HG03108 (cell line): ENCODE measurements around the gene SSBP3.

Experiments
- ATAC-seq: cut with Tn5 transposase; IDR thresholded peaks from one replicate; pipeline ENCODE4 v1.9.1; 2021; ENCODE audit warnings: moderate library complexity; ENCODE audit not compliant: unreplicated experiment

The SSBP3 gene

GRCh38 chr1:54375298-54375697 is 30.9 kb downstream of the SSBP3 start:
- ATAC-seq = no peak

DNA sequence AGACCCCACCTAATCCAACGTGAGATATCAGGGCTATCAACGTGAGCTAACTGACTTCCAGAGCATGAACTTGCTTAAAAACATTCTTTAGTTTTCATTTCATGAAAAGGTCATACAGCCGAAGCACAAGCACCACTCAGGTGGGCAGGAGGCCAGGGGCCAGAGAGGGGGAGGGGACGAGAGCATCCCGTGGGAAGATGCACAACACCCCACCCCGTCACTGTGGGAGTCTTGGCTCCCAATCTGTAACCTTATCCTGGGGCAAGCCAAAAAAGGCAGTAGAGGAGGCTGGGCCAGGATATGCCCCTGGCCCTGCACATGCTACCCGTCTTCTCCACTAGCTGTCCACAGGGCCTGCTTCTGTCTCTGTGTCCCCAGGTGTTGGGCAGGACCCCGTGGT is 31.4 kb downstream of the SSBP3 start:
- ATAC-seq = no peak

DNA sequence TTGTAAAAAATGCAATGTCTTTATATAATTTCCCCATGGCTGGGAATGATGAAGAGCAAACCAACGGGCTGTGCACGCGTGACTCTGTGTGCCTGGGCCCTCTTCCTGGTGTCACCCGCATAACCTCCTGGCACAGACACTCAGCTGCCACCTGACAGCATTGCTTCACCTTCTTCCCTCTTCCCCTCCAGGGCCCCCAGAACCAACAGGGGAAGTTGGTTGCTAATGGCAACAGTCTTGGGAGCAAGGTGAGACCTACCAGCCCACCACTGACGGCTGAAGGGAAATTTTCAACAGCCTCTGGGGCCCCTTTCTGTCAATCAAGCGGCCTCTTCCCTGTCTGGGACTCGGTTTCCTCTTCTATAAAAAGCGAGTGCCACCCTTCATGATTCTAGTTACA is 33.2 kb downstream of the SSBP3 start:
- no peak for ATAC-seq

DNA sequence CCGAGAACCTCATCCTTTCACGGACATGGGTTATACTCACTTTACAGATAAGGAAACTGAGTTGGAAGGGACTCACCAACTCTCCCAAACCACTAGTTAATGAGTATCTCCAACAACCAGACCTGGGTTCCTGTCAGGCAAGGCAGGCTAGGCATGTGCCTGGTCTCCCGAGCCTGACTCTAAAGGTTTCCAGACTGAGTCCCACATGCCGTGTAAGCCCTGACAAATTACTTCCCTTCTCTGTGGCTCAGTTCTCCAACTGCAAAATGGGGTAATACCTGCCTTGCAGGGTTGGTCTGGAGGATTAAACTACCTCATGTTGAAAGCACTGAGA is 34.3 kb downstream of the SSBP3 start:
- no peak for ATAC-seq

- ATAC-seq = no peak
Measured at GRCh38 chr1:54371038-54371941, 34.9 kb downstream of the SSBP3 start.

DNA sequence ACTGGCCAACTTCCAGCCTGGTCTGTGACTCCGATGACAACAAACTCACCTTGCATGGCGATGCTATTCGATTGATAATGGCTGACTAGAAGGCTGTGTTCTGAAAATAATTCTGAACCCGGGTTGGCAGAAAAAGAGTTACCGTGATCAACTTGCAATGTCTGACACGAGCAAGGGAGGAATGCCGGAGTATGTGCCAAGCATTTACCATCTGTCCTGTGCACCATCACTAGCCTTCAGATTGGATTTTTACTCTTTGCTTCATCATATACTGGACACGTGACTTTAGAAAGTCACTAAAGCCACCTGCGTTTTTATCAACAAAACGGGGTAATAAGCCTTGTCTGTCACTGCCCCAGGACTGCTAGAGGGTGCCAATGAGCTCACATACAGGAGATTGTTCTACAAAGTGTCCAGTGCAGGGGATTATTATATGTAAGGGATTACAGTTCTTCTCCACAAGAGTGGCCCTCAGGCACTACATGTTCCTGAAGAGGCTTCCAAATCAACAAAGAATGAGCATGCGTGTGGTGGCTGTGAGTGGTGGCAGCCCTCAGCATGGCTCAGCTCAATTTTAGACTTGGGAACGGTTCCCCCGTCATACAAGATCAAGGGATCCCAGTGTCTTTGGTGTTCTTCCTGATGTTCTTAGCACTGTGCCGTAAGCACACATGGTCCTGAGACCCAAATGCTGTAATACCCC is 35.8 kb downstream of the SSBP3 start:
- no peak for ATAC-seq

- ATAC-seq = no peak
Measured at GRCh38 chr1:54367613-54368012, 38.6 kb downstream of the SSBP3 start.

DNA sequence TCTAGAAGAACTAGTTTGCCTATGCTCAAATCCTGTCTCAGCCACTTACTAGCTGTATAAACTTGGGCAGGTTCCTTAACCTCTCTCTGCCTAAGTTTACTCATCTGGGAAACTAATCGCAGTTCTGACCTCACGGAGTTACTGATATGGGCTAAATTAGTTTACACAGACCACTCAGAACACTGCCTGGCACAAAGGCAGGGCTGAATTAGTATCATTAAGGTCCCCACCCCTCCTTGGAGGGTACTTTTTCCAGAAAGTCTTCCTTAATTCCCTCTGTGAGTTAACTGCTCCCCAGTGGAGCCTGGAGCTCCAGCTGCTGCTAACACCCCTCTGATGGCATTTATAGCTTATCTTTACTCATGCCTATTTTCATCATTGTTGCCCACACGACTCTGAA is 40.3 kb downstream of the SSBP3 start:
- no peak for ATAC-seq

- ATAC-seq = no peak
Measured at GRCh38 chr1:54365398-54365797, 40.8 kb downstream of the SSBP3 start.

DNA sequence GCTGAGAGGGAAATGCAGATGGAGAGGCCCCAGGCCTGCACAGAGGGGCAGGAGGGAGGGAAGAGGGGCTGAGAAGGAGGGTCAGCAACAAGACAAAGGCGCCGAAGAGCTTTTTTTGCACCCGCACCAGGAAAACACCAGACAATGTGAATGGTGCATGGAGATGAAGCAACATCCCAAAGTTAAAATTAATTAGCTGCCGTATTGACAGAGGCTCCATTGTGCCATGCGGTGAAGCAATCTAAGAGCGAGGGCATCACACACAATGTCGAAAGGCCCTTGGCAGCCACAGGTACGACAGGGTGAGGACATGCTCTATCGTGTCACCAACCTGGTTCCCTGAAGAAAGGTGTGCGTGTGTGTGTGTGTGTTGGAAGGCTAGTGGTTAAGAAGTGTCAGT is 41.2 kb downstream of the SSBP3 start:
- ATAC-seq = no peak

DNA sequence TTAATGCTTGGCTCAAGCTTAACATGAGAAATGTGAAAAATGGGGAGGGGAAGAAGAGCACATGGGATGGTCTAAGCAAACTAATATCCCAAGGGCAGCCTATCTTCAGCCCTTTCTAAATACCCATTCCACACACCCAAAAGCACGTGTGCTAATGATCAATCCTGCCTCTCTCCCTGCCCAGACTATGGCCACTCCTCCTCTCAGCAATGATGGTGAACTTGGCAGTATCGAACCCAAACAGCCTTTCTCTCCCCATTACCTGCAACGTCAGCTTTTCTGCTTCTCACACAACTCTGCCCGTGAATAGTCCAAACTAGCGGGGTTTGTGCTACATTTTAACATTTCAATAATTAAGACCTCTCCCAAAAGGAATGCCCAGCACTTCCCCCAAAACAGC is 41.6 kb downstream of the SSBP3 start:
- ATAC-seq = no peak

- ATAC-seq = no peak
Measured at GRCh38 chr1:54363925-54364324, 42.3 kb downstream of the SSBP3 start.

GRCh38 chr1:54362881-54363340 is 43.3 kb downstream of the SSBP3 start:
- no peak for ATAC-seq

GRCh38 chr1:54361342-54361741 is 44.9 kb downstream of the SSBP3 start:
- ATAC-seq = no peak

DNA sequence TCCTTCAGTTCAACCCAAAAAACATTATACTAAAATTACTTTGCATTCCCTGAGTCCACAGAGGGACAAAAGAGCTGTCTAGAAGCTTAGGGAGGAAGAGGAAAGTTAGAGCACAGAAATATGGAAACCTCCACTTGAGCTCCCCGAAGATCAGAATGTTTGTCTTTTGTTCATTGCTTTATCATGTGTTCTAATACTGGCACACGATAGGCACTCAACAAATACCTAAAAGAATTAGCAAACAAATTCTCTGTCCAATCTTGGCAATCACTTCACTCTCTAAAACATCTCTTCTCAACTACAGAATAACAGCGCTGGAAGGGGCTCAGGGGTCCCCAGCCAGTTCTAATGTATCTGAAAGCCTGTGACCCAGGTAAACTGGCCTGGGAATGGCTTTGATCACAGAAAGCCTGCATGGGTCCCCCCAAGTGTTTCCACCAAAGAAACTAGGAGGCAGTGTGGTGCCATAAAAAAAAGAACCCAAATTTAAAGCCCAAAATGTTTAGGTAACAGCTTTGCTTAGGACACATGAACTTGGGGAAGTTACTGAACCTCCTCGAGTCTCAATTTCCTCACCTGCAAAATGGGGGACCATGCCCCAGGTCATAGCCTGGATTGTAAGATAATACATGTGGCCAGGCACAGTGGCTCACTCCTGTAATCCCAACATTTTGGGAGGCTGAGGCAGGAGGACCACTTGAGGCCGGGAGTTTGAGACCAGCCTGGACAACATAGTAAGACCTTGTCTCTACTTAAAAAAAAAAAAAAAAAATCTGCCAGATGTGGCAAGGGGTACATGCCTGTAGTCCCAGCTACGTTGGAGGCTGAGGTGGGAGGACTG is 45.8 kb downstream of the SSBP3 start:
- no peak for ATAC-seq

- no peak for ATAC-seq
Measured at GRCh38 chr1:54359393-54360162, 46.6 kb downstream of the SSBP3 start.

GRCh38 chr1:54358503-54359168 is 47.6 kb downstream of the SSBP3 start:
- no peak for ATAC-seq

GRCh38 chr1:54357967-54358366 is 48.2 kb downstream of the SSBP3 start:
- ATAC-seq = no peak

DNA sequence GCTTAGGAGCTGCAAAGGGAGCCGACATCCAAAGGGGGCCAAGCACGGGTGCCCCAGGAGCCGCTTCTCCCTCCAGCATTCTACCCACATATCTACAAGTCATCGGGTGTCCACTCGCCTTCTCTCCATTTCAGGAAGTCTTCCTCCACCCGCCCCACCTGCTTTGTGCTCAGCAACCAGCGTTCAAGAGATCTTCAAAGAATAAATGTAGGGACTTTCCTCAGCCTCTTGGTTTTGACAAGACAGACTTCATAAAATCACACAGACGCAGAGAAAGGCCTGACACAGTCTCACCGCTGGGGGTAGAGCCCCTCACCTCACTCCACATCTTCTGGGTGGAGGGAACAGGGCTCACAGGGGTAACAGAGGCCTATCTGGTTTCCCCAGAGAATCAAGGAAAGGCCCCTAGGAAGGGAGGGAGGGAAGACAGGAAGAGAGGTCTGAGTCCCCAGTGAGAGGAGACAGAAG is 49.5 kb downstream of the SSBP3 start:
- ATAC-seq = no peak
